ENCODE measurements around the gene DNAAF5. TPM values are rescaled to one million over a fixed set of nuclear protein-coding genes. Genes with fewer than 3 reads are reported as not detected.
A peak's percentile ranks its signal among the peaks of the same experiment; 100 is the strongest.

DNAAF5 gene
- total RNA-seq, 1 donor from 2014 or later = 30.7 TPM

- DNase-seq (ENCODE audit: low spot score) = no peak
- H3K4me1 Mint-ChIP-seq (ENCODE audit: unreplicated experiment) = peaks cover 53% of the 10 kb centered on the region
- TF ChIP-seq CTCF (IDR thresholded peaks at IDR 0.05; ENCODE audit: unreplicated experiment) = no peak
- peaks cover 10% of the 10 kb centered on the region for H3K36me3 Mint-ChIP-seq (ENCODE audit: low read depth, unreplicated experiment)
- H3K27ac Mint-ChIP-seq (ENCODE audit: unreplicated experiment) = peak overlapping the region; percentile 53
- no peaks in the 10 kb centered on the region for H3K9me3 Mint-ChIP-seq (ENCODE audit: unreplicated experiment)
- H3K27me3 Mint-ChIP-seq (ENCODE audit: unreplicated experiment) = peaks cover 22% of the 10 kb centered on the region
- no peak overlapping the region for H3K4me3 Mint-ChIP-seq (ENCODE audit: unreplicated experiment)
Measured at GRCh38 chr7:828793-829561, 102.5 kb downstream of the DNAAF5 start.

- H3K27ac Mint-ChIP-seq (ENCODE audit: unreplicated experiment) = peak overlapping the region; percentile 96
- no peaks in the 10 kb centered on the region for H3K9me3 Mint-ChIP-seq (ENCODE audit: unreplicated experiment)
- peaks cover 48% of the 10 kb centered on the region for H3K4me1 Mint-ChIP-seq (ENCODE audit: unreplicated experiment)
- TF ChIP-seq CTCF (IDR thresholded peaks at IDR 0.05; ENCODE audit: unreplicated experiment) = no peak
- H3K4me3 Mint-ChIP-seq (ENCODE audit: unreplicated experiment) = no peak overlapping the region
- H3K27me3 Mint-ChIP-seq (ENCODE audit: unreplicated experiment) = peaks cover 21% of the 10 kb centered on the region
- DNase-seq (ENCODE audit: low spot score) = no peak
- peaks cover 14% of the 10 kb centered on the region for H3K36me3 Mint-ChIP-seq (ENCODE audit: low read depth, unreplicated experiment)
Measured at GRCh38 chr7:830069-830468, 103.6 kb downstream of the DNAAF5 start.

- DNase-seq (ENCODE audit: low spot score) = no peak
- peaks cover 40% of the 10 kb centered on the region for H3K4me1 Mint-ChIP-seq (ENCODE audit: unreplicated experiment)
- H3K27ac Mint-ChIP-seq (ENCODE audit: unreplicated experiment) = peak overlapping the region; percentile 99
- peaks cover 16% of the 10 kb centered on the region for H3K36me3 Mint-ChIP-seq (ENCODE audit: low read depth, unreplicated experiment)
- peak overlapping the region; percentile 34 for H3K4me3 Mint-ChIP-seq (ENCODE audit: unreplicated experiment)
- H3K9me3 Mint-ChIP-seq (ENCODE audit: unreplicated experiment) = no peaks in the 10 kb centered on the region
- no peak for TF ChIP-seq CTCF (IDR thresholded peaks at IDR 0.05; ENCODE audit: unreplicated experiment)
- peaks cover 24% of the 10 kb centered on the region for H3K27me3 Mint-ChIP-seq (ENCODE audit: unreplicated experiment)
Measured at GRCh38 chr7:831596-832166, 105.2 kb downstream of the DNAAF5 start.

GRCh38 chr7:832167-832967, 105.9 kb downstream of the DNAAF5 start, which contains the start of gene SUN1:
SUN1 (plus strand) TSS chr7:832476; CDS start chr7:832525, 49 bp downstream.
- H3K36me3 Mint-ChIP-seq (ENCODE audit: low read depth, unreplicated experiment) = peaks cover 21% of the 10 kb centered on the region
- H3K27ac Mint-ChIP-seq (ENCODE audit: unreplicated experiment) = peak within 1 kb of the TSS; percentile 99
- H3K4me1 Mint-ChIP-seq (ENCODE audit: unreplicated experiment) = peaks cover 34% of the 10 kb centered on the region
- DNase-seq (ENCODE audit: low spot score) = peak; percentile 61
- no peaks in the 10 kb centered on the region for H3K9me3 Mint-ChIP-seq (ENCODE audit: unreplicated experiment)
- H3K4me3 Mint-ChIP-seq (ENCODE audit: unreplicated experiment) = peak within 1 kb of the TSS; percentile 77
- H3K27me3 Mint-ChIP-seq (ENCODE audit: unreplicated experiment) = peaks cover 24% of the 10 kb centered on the region
- TF ChIP-seq CTCF (IDR thresholded peaks at IDR 0.05; ENCODE audit: unreplicated experiment) = no peak

Data from endothelial cell (in vitro differentiated cells).